ENCODE measurements around the gene HABP4. TPM values are rescaled to one million over a fixed set of nuclear protein-coding genes. Genes with fewer than 3 reads are reported as not detected.

Gene HABP4
- total RNA-seq, 1 donor = 14.1 TPM

DNA sequence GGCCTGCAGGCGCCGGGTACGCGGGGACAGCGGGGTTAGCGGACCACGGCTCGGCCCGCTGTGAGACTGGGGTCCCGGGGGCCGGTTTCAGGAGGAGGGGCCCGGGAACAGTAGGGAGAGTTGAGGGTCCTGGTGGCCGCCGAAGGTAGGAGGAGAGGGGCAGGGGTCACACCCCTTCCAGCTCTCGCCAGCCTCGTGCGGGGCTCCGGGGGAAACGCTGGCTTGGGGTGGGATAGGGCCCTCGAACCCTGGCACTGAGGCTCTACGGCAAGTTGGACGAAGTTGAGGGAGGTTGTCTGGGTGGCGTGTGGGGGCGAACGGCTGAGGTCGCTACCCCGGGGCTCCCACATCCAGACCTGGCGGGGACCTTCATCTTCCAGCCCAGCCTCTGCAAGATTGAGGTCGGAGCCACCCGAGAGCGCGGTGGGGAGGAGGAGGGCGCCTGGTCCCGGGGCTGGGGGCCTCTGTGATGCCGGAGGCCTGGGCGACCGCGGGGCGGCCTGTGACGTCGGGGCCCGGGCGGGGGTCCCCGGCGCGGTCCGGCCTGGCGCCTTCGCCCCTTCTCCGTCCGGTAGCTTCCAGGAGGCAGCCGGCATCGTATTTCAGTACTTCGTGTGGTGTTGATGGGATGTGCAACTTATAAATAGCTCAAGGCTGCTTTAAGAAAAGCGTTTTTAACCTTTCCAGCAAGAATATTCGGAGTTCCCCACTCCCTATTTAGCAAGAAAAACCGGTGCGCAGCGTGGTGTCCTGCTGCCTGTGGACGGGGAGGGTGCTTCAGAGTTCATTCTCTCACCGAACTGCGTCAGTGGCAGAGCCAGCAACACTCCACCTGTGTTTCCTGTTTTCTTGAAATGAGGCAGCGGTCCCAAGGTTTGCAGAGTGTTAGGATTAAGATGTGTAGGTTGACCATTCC is 902 bp downstream of the HABP4 start:
- H3K79me2 ChIP-seq (ENCODE audit: insufficient read depth, low read length) = peaks cover 51% of the 10 kb centered on the region

GRCh38 chr9:96453625-96454024 is 3.7 kb downstream of the HABP4 start:
- H3K27me3 ChIP-seq (ENCODE audit: insufficient read depth, low read length) = no peaks in the 10 kb centered on the region
- H3K4me2 ChIP-seq (ENCODE audit: insufficient read depth, low read length) = no peak overlapping the region
- H3K4me3 ChIP-seq (ENCODE audit: insufficient read depth, low read length) = no peak overlapping the region
- no peak overlapping the region for H3K27ac ChIP-seq (ENCODE audit: low read depth, low read length)
- H4K20me1 ChIP-seq (ENCODE audit: insufficient read depth, low read length) = peaks cover 4% of the 10 kb centered on the region
- H3K9me3 ChIP-seq (ENCODE audit: low read depth, low read length) = no peaks in the 10 kb centered on the region
- no peak overlapping the region for H2AFZ ChIP-seq (ENCODE audit: low read length)
- peaks cover 32% of the 10 kb centered on the region for H3K4me1 ChIP-seq (ENCODE audit: insufficient read depth, low read length)
- peak; percentile 93 for DNase-seq (ENCODE audit: insufficient read length, low spot score, missing footprints)
- TF ChIP-seq, protein P1, sequence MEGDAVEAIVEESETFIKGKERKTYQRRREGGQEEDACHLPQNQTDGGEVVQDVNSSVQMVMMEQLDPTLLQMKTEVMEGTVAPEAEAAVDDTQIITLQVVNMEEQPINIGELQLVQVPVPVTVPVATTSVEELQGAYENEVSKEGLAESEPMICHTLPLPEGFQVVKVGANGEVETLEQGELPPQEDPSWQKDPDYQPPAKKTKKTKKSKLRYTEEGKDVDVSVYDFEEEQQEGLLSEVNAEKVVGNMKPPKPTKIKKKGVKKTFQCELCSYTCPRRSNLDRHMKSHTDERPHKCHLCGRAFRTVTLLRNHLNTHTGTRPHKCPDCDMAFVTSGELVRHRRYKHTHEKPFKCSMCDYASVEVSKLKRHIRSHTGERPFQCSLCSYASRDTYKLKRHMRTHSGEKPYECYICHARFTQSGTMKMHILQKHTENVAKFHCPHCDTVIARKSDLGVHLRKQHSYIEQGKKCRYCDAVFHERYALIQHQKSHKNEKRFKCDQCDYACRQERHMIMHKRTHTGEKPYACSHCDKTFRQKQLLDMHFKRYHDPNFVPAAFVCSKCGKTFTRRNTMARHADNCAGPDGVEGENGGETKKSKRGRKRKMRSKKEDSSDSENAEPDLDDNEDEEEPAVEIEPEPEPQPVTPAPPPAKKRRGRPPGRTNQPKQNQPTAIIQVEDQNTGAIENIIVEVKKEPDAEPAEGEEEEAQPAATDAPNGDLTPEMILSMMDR (IDR thresholded peaks at IDR 0.05; ENCODE audit: extremely low read depth, low read depth, low read length) = peak; percentile 77
- no peaks in the 10 kb centered on the region for H3K36me3 ChIP-seq (ENCODE audit: insufficient read depth, low read length)
- peaks cover 67% of the 10 kb centered on the region for H3K79me2 ChIP-seq (ENCODE audit: insufficient read depth, low read length)

More for the DNA sequence above, 902 bp downstream of the HABP4 start:
- Histone ChIP-seq H3K27me3 (ENCODE audit: insufficient read depth, low read length) (no peaks in the 10 kb centered on the region), H3K4me1 (ENCODE audit: insufficient read depth, low read length) (peaks cover 32% of the 10 kb centered on the region), H3K4me3 (ENCODE audit: insufficient read depth, low read length) (peak overlapping the region; percentile 81), H2AFZ (ENCODE audit: low read length) (peak overlapping the region; percentile 80), H3K27ac (ENCODE audit: low read depth, low read length) (peak overlapping the region; percentile 54), H3K4me2 (ENCODE audit: insufficient read depth, low read length) (peak overlapping the region; percentile 97), H3K36me3 (ENCODE audit: insufficient read depth, low read length) (no peaks in the 10 kb centered on the region), H4K20me1 (ENCODE audit: insufficient read depth, low read length) (peaks cover 4% of the 10 kb centered on the region), H3K9me3 (ENCODE audit: low read depth, low read length) (no peaks in the 10 kb centered on the region)
- DNase-seq (ENCODE audit: insufficient read length, low spot score, missing footprints) = peak; percentile 77
- TF ChIP-seq, protein P1 (IDR thresholded peaks at IDR 0.05; ENCODE audit: extremely low read depth, low read depth, low read length) = no peak

GRCh38 chr9:96457266-96457665 is 7.3 kb downstream of the HABP4 start:
- no peak overlapping the region for H2AFZ ChIP-seq (ENCODE audit: low read length)
- peaks cover 3% of the 10 kb centered on the region for H4K20me1 ChIP-seq (ENCODE audit: insufficient read depth, low read length)
- no peak overlapping the region for H3K27ac ChIP-seq (ENCODE audit: low read depth, low read length)
- peaks cover 5% of the 10 kb centered on the region for H3K36me3 ChIP-seq (ENCODE audit: insufficient read depth, low read length)
- H3K4me2 ChIP-seq (ENCODE audit: insufficient read depth, low read length) = no peak overlapping the region
- TF ChIP-seq, protein P1 (IDR thresholded peaks at IDR 0.05; ENCODE audit: extremely low read depth, low read depth, low read length) = no peak
- no peaks in the 10 kb centered on the region for H3K9me3 ChIP-seq (ENCODE audit: low read depth, low read length)
- no peak overlapping the region for H3K4me3 ChIP-seq (ENCODE audit: insufficient read depth, low read length)
- no peak for DNase-seq (ENCODE audit: insufficient read length, low spot score, missing footprints)
- H3K79me2 ChIP-seq (ENCODE audit: insufficient read depth, low read length) = peaks cover 60% of the 10 kb centered on the region
- H3K4me1 ChIP-seq (ENCODE audit: insufficient read depth, low read length) = peaks cover 20% of the 10 kb centered on the region
- H3K27me3 ChIP-seq (ENCODE audit: insufficient read depth, low read length) = no peaks in the 10 kb centered on the region

DNA sequence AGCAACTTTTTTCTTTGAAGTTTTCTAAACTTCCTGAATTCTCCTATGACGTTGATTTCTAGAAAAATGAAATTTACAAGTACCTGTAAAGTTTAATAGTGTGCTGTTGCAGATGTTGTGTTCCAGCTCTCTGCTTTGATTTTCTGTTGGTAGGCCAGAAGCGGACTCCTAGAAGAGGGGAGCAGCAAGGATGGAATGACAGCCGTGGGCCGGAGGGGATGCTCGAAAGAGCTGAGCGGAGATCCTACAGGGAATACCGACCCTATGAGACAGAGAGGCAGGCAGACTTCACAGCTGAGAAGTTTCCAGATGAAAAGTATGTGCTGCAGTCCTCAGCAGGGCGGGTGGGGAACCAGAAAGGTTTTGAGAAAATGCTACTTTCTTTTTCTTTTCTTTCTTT is 8.3 kb downstream of the HABP4 start:
- H2AFZ ChIP-seq (ENCODE audit: low read length) = no peak overlapping the region
- H3K79me2 ChIP-seq (ENCODE audit: insufficient read depth, low read length) = peaks cover 59% of the 10 kb centered on the region
- peaks cover 15% of the 10 kb centered on the region for H3K4me1 ChIP-seq (ENCODE audit: insufficient read depth, low read length)
- no peaks in the 10 kb centered on the region for H4K20me1 ChIP-seq (ENCODE audit: insufficient read depth, low read length)
- no peak overlapping the region for H3K27ac ChIP-seq (ENCODE audit: low read depth, low read length)
- TF ChIP-seq, protein P1 (IDR thresholded peaks at IDR 0.05; ENCODE audit: extremely low read depth, low read depth, low read length) = no peak
- no peak overlapping the region for H3K4me3 ChIP-seq (ENCODE audit: insufficient read depth, low read length)
- H3K36me3 ChIP-seq (ENCODE audit: insufficient read depth, low read length) = peaks cover 5% of the 10 kb centered on the region
- no peaks in the 10 kb centered on the region for H3K27me3 ChIP-seq (ENCODE audit: insufficient read depth, low read length)
- no peaks in the 10 kb centered on the region for H3K9me3 ChIP-seq (ENCODE audit: low read depth, low read length)
- no peak overlapping the region for H3K4me2 ChIP-seq (ENCODE audit: insufficient read depth, low read length)
- peak; percentile 10 for DNase-seq (ENCODE audit: insufficient read length, low spot score, missing footprints)
